ENCODE results near the gene DOK4. TPM values are rescaled to one million over a fixed set of nuclear protein-coding genes. Genes with fewer than 3 reads are reported as not detected.
"Not testable (repeated sequence)": the region's sequence is repeated elsewhere in the genome, so short reads cannot be mapped to it uniquely, and the experiment has no call there.

Gene DOK4
- total and polyA plus RNA-seq, 2 donors (not counting 3 experiments of a cell fraction or from before 2014, with no cell fraction given): 22.3 to 23.4 TPM

DNA sequence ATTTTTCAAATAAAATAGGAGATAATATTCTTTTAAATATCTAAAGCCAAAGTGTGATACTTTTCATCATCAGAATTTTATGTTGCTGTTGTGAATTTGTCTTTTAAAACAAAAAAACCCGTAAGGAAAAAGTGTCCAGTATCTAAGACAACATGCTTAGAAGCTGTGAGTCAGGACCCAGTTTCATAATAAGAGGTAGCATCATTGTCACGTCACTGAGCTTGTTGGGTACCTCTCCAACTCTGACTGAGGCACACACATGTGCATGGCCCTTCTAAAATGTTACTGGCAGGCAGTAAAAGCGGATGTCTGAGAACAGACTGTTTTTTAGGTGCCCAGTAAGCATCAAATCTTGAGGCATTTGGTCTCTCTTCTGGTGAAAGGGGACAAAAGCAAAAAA lies 41.6 kb downstream of the DOK4 start:
- Histone ChIP-seq H4K20me1 (replicated peaks; ENCODE audit: control insufficient read depth, extremely low read depth, insufficient read depth, low read length) (no peaks in the 10 kb centered on the region), H3K79me2 (ENCODE audit: control insufficient read depth, insufficient read depth, low read length) (peaks cover 71% of the 10 kb centered on the region), H2AFZ (ENCODE audit: low read depth, low read length) (no peak overlapping the region), H3K4me2 (ENCODE audit: insufficient read depth, low read length) (no peak overlapping the region), H3K4me3 (replicated peaks in 1 of 3; ENCODE audit: insufficient read depth in 1 of 3, low read depth in 1 of 3, low read length in 3 of 3) (no peak overlapping the region), H3K4me1 (ENCODE audit: control insufficient read depth, extremely low read depth, insufficient read depth, low read length) (peaks cover 12% of the 10 kb centered on the region), H3K27me3 (ENCODE audit: control insufficient read depth in 2 of 2, insufficient read depth in 2 of 2, low read length in 2 of 2) (no peaks in the 10 kb centered on the region), H3K9ac (replicated peaks; ENCODE audit: extremely low read depth, insufficient read depth, low read length) (no peak overlapping the region), H3K9me1 (replicated peaks; ENCODE audit: control insufficient read depth, extremely low read depth, insufficient read depth, low read length) (no peaks in the 10 kb centered on the region), H3K27ac (ENCODE audit: insufficient read depth, low read depth, low read length) (no peak overlapping the region), H3K36me3 (ENCODE audit: control insufficient read depth in 2 of 2, extremely low read depth in 1 of 2, insufficient read depth in 2 of 2, low read length in 2 of 2) (no peaks in the 10 kb centered on the region), H3K9me3 (replicated peaks; ENCODE audit: control insufficient read depth, insufficient read depth, low read length) (no peaks in the 10 kb centered on the region)
- intact Hi-C loops (cut with micrococcal nuclease) (no loop called here), dilution Hi-C loops (cut with MboI; ENCODE audit: extremely low pct_ligation_motif_present, low sequenced_read_pairs) (no loop called here)
- FAIRE-seq (no peak), DNase-seq (ENCODE audit: low read depth, low spot score) (no peak)
- ChIA-PET CTCF (interaction anchor here (1.3 kb wide), 1 partner anchor 17 kb away, joined by 4 read pairs; the partner anchor contains the start of gene POLR2C), POLR2A (no interaction called here)
- TF ChIP-seq MYC (IDR thresholded peaks at IDR 0.05; ENCODE audit: low read depth, low read length): no peak
- no peak for TF ChIP-seq POLR2AphosphoS5 (IDR thresholded peaks at IDR 0.05; ENCODE audit: insufficient read depth, low read depth, low read length)
- TF ChIP-seq, protein P1, sequence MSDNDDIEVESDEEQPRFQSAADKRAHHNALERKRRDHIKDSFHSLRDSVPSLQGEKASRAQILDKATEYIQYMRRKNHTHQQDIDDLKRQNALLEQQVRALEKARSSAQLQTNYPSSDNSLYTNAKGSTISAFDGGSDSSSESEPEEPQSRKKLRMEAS (IDR thresholded peaks at IDR 0.05; ENCODE audit: insufficient read depth, insufficient read length): no peak
- no peak for TF ChIP-seq POLR2A (IDR thresholded peaks at IDR 0.05; ENCODE audit: low read depth, low read length)
- TF ChIP-seq JUN (IDR thresholded peaks at IDR 0.05; ENCODE audit: borderline replicate concordance, insufficient read depth, insufficient read length, low read depth): no peak
- BruUV-seq (replicated peaks): TSS peak; percentile 0

DNA sequence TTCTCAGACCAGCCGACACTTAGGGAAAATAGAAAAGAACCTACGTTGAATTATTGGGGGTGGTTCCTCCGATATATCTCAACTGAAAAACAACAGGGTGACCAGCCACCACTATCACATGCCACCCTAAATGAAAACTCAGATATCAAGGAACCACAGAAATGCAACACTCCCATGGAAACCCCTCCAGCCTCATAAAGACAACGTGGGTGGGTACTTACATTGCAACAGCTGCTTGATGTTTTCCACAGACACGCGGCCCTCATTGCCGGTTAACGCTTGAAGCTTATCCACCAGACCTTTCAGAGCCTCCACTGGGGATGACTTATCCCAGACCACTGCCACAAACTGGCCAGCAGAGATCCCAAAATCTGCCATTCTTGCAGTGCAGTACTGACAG lies 45.7 kb downstream of the DOK4 start:
- CTCF ChIA-PET; H3K36me3 ChIP-seq (ENCODE audit: control insufficient read depth in 2 of 2, extremely low read depth in 1 of 2, insufficient read depth in 2 of 2, low read length in 2 of 2); H3K9ac ChIP-seq (replicated peaks; ENCODE audit: extremely low read depth, insufficient read depth, low read length); H2AFZ ChIP-seq (ENCODE audit: low read depth, low read length); H3K4me2 ChIP-seq (ENCODE audit: insufficient read depth, low read length); H3K4me3 ChIP-seq (replicated peaks in 1 of 3; ENCODE audit: insufficient read depth in 1 of 3, low read depth in 1 of 3, low read length in 3 of 3); dilution Hi-C loops (cut with MboI; ENCODE audit: extremely low pct_ligation_motif_present, low sequenced_read_pairs); H3K27me3 ChIP-seq (ENCODE audit: control insufficient read depth in 2 of 2, insufficient read depth in 2 of 2, low read length in 2 of 2); BruUV-seq (replicated peaks); H3K4me1 ChIP-seq (ENCODE audit: control insufficient read depth, extremely low read depth, insufficient read depth, low read length); FAIRE-seq; H3K9me1 ChIP-seq (replicated peaks; ENCODE audit: control insufficient read depth, extremely low read depth, insufficient read depth, low read length); DNase-seq (ENCODE audit: low read depth, low spot score); H3K9me3 ChIP-seq (replicated peaks; ENCODE audit: control insufficient read depth, insufficient read depth, low read length); H3K27ac ChIP-seq (ENCODE audit: insufficient read depth, low read depth, low read length); intact Hi-C loops (cut with micrococcal nuclease); H4K20me1 ChIP-seq (replicated peaks; ENCODE audit: control insufficient read depth, extremely low read depth, insufficient read depth, low read length); POLR2A ChIA-PET: not testable (repeated sequence)
- H3K79me2 ChIP-seq (ENCODE audit: control insufficient read depth, insufficient read depth, low read length): peaks cover 46% of the 10 kb centered on the region

DNA sequence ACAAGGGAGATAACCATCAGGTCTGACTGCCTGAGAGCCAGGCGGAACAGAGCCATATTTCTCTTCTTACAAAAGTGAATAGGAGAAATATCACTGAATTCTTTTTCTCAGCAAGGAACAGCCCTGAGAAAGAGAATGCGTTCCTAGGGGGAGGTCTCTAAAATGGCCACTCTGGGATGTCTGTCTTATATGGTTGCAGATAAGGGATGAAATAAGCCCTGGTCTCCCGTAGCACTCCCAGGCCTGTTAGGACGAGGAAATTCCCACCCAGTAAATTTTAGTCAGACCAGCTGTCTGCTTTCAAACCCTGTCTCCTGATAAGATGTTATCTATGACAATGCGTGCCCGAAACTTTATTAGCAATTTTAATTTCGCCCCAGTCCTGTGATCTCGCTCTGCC lies 46.3 kb downstream of the DOK4 start:
- H3K9me3 ChIP-seq (replicated peaks; ENCODE audit: control insufficient read depth, insufficient read depth, low read length); intact Hi-C loops (cut with micrococcal nuclease); H3K9me1 ChIP-seq (replicated peaks; ENCODE audit: control insufficient read depth, extremely low read depth, insufficient read depth, low read length); DNase-seq (ENCODE audit: low read depth, low spot score); dilution Hi-C loops (cut with MboI; ENCODE audit: extremely low pct_ligation_motif_present, low sequenced_read_pairs); BruUV-seq (replicated peaks); CTCF ChIA-PET; H2AFZ ChIP-seq (ENCODE audit: low read depth, low read length); H3K4me2 ChIP-seq (ENCODE audit: insufficient read depth, low read length); H3K9ac ChIP-seq (replicated peaks; ENCODE audit: extremely low read depth, insufficient read depth, low read length); FAIRE-seq; H3K36me3 ChIP-seq (ENCODE audit: control insufficient read depth in 2 of 2, extremely low read depth in 1 of 2, insufficient read depth in 2 of 2, low read length in 2 of 2); H3K27ac ChIP-seq (ENCODE audit: insufficient read depth, low read depth, low read length); H4K20me1 ChIP-seq (replicated peaks; ENCODE audit: control insufficient read depth, extremely low read depth, insufficient read depth, low read length); H3K4me1 ChIP-seq (ENCODE audit: control insufficient read depth, extremely low read depth, insufficient read depth, low read length); H3K4me3 ChIP-seq (replicated peaks in 1 of 3; ENCODE audit: insufficient read depth in 1 of 3, low read depth in 1 of 3, low read length in 3 of 3); H3K27me3 ChIP-seq (ENCODE audit: control insufficient read depth in 2 of 2, insufficient read depth in 2 of 2, low read length in 2 of 2); POLR2A ChIA-PET: not testable (repeated sequence)
- H3K79me2 ChIP-seq (ENCODE audit: control insufficient read depth, insufficient read depth, low read length): peaks cover 40% of the 10 kb centered on the region

Data from endothelial cell of umbilical vein (primary cell).